ENCODE measurements around the gene COG1. TPM values are rescaled to one million over a fixed set of nuclear protein-coding genes. Genes with fewer than 3 reads are reported as not detected.

COG1 gene
- total RNA-seq, 1 donor from 2014 or later, result 11.7 TPM

- peaks cover 57% of the 10 kb centered on the region for H3K27me3 ChIP-seq
- no peak for DNase-seq (ENCODE audit: low spot score)
- peaks cover 3% of the 10 kb centered on the region for H3K36me3 Mint-ChIP-seq
These were observed 29.8 kb upstream of the COG1 start for GRCh38 chr17:73163043-73163442.

GRCh38 chr17:73165616-73166404 is 27.0 kb upstream of the COG1 start:
- peak; percentile 60 for TF ChIP-seq EZH2 (IDR thresholded peaks at IDR 0.05)
- peak; percentile 7 for TF ChIP-seq CTCF (IDR thresholded peaks at IDR 0.05)
- peak; percentile 54 for TF ChIP-seq EZH2phosphoT487 (IDR thresholded peaks at IDR 0.05)

More at GRCh38 chr17:73163043-73163442, 29.8 kb upstream of the COG1 start:
- H3K79me2 ChIP-seq (ENCODE audit: low read depth), result no peaks in the 10 kb centered on the region
- peaks cover 20% of the 10 kb centered on the region for H4K20me1 ChIP-seq (ENCODE audit: low read depth)
- no peaks in the 10 kb centered on the region for H3K36me3 ChIP-seq
- H2AFZ ChIP-seq (replicated peaks), result no peak overlapping the region
- Mint-ChIP-seq H3K27me3 (ENCODE audit: insufficient read depth, low read depth) (peaks cover 48% of the 10 kb centered on the region), H3K9me3 (no peaks in the 10 kb centered on the region), H3K4me1 (peaks cover 47% of the 10 kb centered on the region), H3K27ac (peak overlapping the region; percentile 89), H3K4me3 (no peak overlapping the region)
- no peak overlapping the region for H3K4me2 ChIP-seq
- peaks cover 37% of the 10 kb centered on the region for H3F3A ChIP-seq (ENCODE audit: low read depth)
- no peak overlapping the region for H3K4me3 ChIP-seq
- no peaks in the 10 kb centered on the region for H3K9me3 ChIP-seq (ENCODE audit: low read depth)
- TF ChIP-seq EZH2 (IDR thresholded peaks at IDR 0.05) (no peak), EZH2phosphoT487 (IDR thresholded peaks at IDR 0.05) (no peak), CTCF (IDR thresholded peaks at IDR 0.05) (no peak)
- H3K27ac ChIP-seq, result no peak overlapping the region
- H3K9ac ChIP-seq, result no peak overlapping the region
- peaks cover 26% of the 10 kb centered on the region for H3K4me1 ChIP-seq

GRCh38 chr17:73166731-73167581 is 25.9 kb upstream of the COG1 start:
- Histone ChIP-seq H3K4me2 (peak overlapping the region; percentile 99), H3K27ac (no peak overlapping the region), H3K9me3 (ENCODE audit: low read depth) (no peaks in the 10 kb centered on the region), H3K79me2 (ENCODE audit: low read depth) (no peaks in the 10 kb centered on the region), H3K4me1 (peaks cover 14% of the 10 kb centered on the region), H3F3A (ENCODE audit: low read depth) (peaks cover 29% of the 10 kb centered on the region), H3K9ac (no peak overlapping the region), H3K36me3 (no peaks in the 10 kb centered on the region), H3K4me3 (peak overlapping the region; percentile 86), H3K27me3 (peaks cover 63% of the 10 kb centered on the region), H4K20me1 (ENCODE audit: low read depth) (peaks cover 11% of the 10 kb centered on the region), H2AFZ (replicated peaks) (no peak overlapping the region)
- peaks cover 55% of the 10 kb centered on the region for H3K27me3 Mint-ChIP-seq (ENCODE audit: insufficient read depth, low read depth)
- no peak for DNase-seq (ENCODE audit: low spot score)
- H3K4me3 Mint-ChIP-seq, result peak overlapping the region; percentile 91
- peaks cover 2% of the 10 kb centered on the region for H3K9me3 Mint-ChIP-seq
- peaks cover 8% of the 10 kb centered on the region for H3K36me3 Mint-ChIP-seq
- peaks cover 29% of the 10 kb centered on the region for H3K4me1 Mint-ChIP-seq
- TF ChIP-seq CTCF (IDR thresholded peaks at IDR 0.05) (no peak), EZH2 (IDR thresholded peaks at IDR 0.05) (no peak), EZH2phosphoT487 (IDR thresholded peaks at IDR 0.05) (no peak)
- no peak overlapping the region for H3K27ac Mint-ChIP-seq

More at GRCh38 chr17:73165616-73166404, 27.0 kb upstream of the COG1 start:
- Histone ChIP-seq H3F3A (ENCODE audit: low read depth) (peaks cover 33% of the 10 kb centered on the region), H3K4me2 (peak overlapping the region; percentile 99), H2AFZ (replicated peaks) (peak overlapping the region; percentile 95), H3K27ac (no peak overlapping the region), H3K36me3 (no peaks in the 10 kb centered on the region), H3K4me3 (peak overlapping the region; percentile 86), H3K79me2 (ENCODE audit: low read depth) (no peaks in the 10 kb centered on the region), H3K4me1 (peaks cover 22% of the 10 kb centered on the region), H3K9ac (no peak overlapping the region), H3K27me3 (peaks cover 63% of the 10 kb centered on the region), H3K9me3 (ENCODE audit: low read depth) (no peaks in the 10 kb centered on the region), H4K20me1 (ENCODE audit: low read depth) (peaks cover 19% of the 10 kb centered on the region)
- Mint-ChIP-seq H3K4me3 (peak overlapping the region; percentile 91), H3K9me3 (peaks cover 2% of the 10 kb centered on the region), H3K27me3 (ENCODE audit: insufficient read depth, low read depth) (peaks cover 55% of the 10 kb centered on the region), H3K4me1 (peaks cover 37% of the 10 kb centered on the region), H3K27ac (no peak overlapping the region), H3K36me3 (peaks cover 8% of the 10 kb centered on the region)
- DNase-seq (ENCODE audit: low spot score), result peak; percentile 68
